Colonic mucosa (tissue), 4 donors: ENCODE results near the gene GALNT10. TPM values are rescaled to one million over a fixed set of nuclear protein-coding genes. Genes with fewer than 3 reads are reported as not detected.

Experiments used
- DNase-seq: peaks from one replicate; pipeline ENCODE4 v3.0.0-alpha.2; 2020
- H3K27ac ChIP-seq: fragments of 200-600 bp; one replicate; pipeline ENCODE4 v1.8.0; 2021
- H3K27me3 ChIP-seq: fragments of 200-600 bp; one replicate; pipeline ENCODE4 v1.8.0; 2021
- H3K36me3 ChIP-seq: fragments of 200-600 bp; one replicate; pipeline ENCODE4 v1.8.0; 2021
- H3K4me1 ChIP-seq: fragments of 200-600 bp; one replicate; pipeline ENCODE4 v1.8.0; 2021; ENCODE audit warnings: mild to moderate bottlenecking
- H3K4me3 ChIP-seq: fragments of 200-600 bp; one replicate; pipeline ENCODE4 v1.8.0; 2021
- H3K9ac ChIP-seq, 2 donors: one replicate each; pipeline ENCODE4 v1.7.0; 2013; ENCODE audit warnings: control low read depth in 2 of 2, low read depth in 2 of 2, low read length in 2 of 2
- H3K9me3 ChIP-seq: fragments of 200-600 bp; one replicate; pipeline ENCODE4 v1.8.0; 2021
- CTCF ChIP-seq: fragments of 200-600 bp; IDR thresholded peaks from one replicate; pipeline ENCODE4 v1.8.0; 2022; ENCODE audit warnings: antibody characterized with exemption, mild to moderate bottlenecking
- intact Hi-C: fragments of 100-400 bp; cut with DNase I; formaldehyde crosslinking; loops from one replicate; pipeline ENCODE4 v1.14.1; 2022
- total RNA-seq, 2 donors: library from RNA; stranded (reverse); fragmentation: NEBNext Ultra II Directional in 1 of 2; extraction: Animal tissue kit (Norgen Biotek cat#: 25700) in 1 of 2; gene quantifications; one replicate each; pipeline ENCODE4 v1.2.1, GENCODE V29; 2021
- donor health status: healthy.
- donor health status: DM: no; HTN: no; CAD: no.
- donor health status: DM: no; HTN: no; CAD: no.

GALNT10 gene
- total RNA-seq, 2 donors from 2014 or later, result 40.0 to 46.7 TPM

- no peak for DNase-seq
- no peak overlapping the region for H3K4me3 ChIP-seq
- no peaks in the 10 kb centered on the region for H3K9me3 ChIP-seq
- no peak for TF ChIP-seq CTCF
- no peaks in the 10 kb centered on the region for H3K27me3 ChIP-seq
- H3K9ac ChIP-seq, result no peak overlapping the region
- no peak overlapping the region for H3K27ac ChIP-seq
- H3K36me3 ChIP-seq, result no peaks in the 10 kb centered on the region
- intact Hi-C loops, result no loop called here
- no peaks in the 10 kb centered on the region for H3K4me1 ChIP-seq
Observed at GRCh38 chr5:154345255-154345952, 154.9 kb downstream of the GALNT10 start.

GRCh38 chr5:154346427-154346826 is 155.9 kb downstream of the GALNT10 start:
- TF ChIP-seq CTCF, result no peak
- intact Hi-C loops, result no loop called here
- no peak for DNase-seq
- H3K9me3 ChIP-seq, result no peaks in the 10 kb centered on the region
- H3K27ac ChIP-seq, result no peak overlapping the region
- no peak overlapping the region for H3K4me3 ChIP-seq
- H3K9ac ChIP-seq, result no peak overlapping the region
- no peaks in the 10 kb centered on the region for H3K36me3 ChIP-seq
- H3K27me3 ChIP-seq, result no peaks in the 10 kb centered on the region
- H3K4me1 ChIP-seq, result no peaks in the 10 kb centered on the region

- DNase-seq, result no peak
- Histone ChIP-seq H3K36me3 (no peaks in the 10 kb centered on the region), H3K4me1 (no peaks in the 10 kb centered on the region), H3K9me3 (no peaks in the 10 kb centered on the region), H3K4me3 (no peak overlapping the region), H3K27ac (no peak overlapping the region), H3K27me3 (no peaks in the 10 kb centered on the region), H3K9ac (no peak overlapping the region)
- TF ChIP-seq CTCF, result no peak
- intact Hi-C loops, result no loop called here
Observed at GRCh38 chr5:154349626-154350264, 159.2 kb downstream of the GALNT10 start.

- TF ChIP-seq CTCF, result no peak
Observed at GRCh38 chr5:154351141-154351540, 160.6 kb downstream of the GALNT10 start.

GRCh38 chr5:154351566-154351965 is 161.0 kb downstream of the GALNT10 start:
- no peak for DNase-seq
- Histone ChIP-seq H3K9ac (no peak overlapping the region), H3K4me3 (no peak overlapping the region), H3K36me3 (no peaks in the 10 kb centered on the region), H3K4me1 (no peaks in the 10 kb centered on the region), H3K27me3 (no peaks in the 10 kb centered on the region), H3K9me3 (no peaks in the 10 kb centered on the region), H3K27ac (no peak overlapping the region)
- no peak for TF ChIP-seq CTCF
- intact Hi-C loops, result no loop called here

More at GRCh38 chr5:154351141-154351540, 160.6 kb downstream of the GALNT10 start:
- no peaks in the 10 kb centered on the region for H3K27me3 ChIP-seq
- intact Hi-C loops, result no loop called here
- DNase-seq, result no peak
- no peaks in the 10 kb centered on the region for H3K9me3 ChIP-seq
- no peaks in the 10 kb centered on the region for H3K36me3 ChIP-seq
- no peak overlapping the region for H3K27ac ChIP-seq
- H3K9ac ChIP-seq, result no peak overlapping the region
- no peaks in the 10 kb centered on the region for H3K4me1 ChIP-seq
- H3K4me3 ChIP-seq, result no peak overlapping the region
